Measurements from ENCODE around the gene EDRF1. TPM values are rescaled to one million over a fixed set of nuclear protein-coding genes. Genes with fewer than 3 reads are reported as not detected.

EDRF1 gene
- total and polyA plus RNA-seq, 2 of the 8 experiments (the other 6 are each of a cell fraction or from before 2014, with no cell fraction given): 19.9 to 37.8 TPM

- Histone ChIP-seq H2AK5ac (ENCODE audit: low read depth, low read length) (no peak overlapping the region), H3K79me2 (ENCODE audit: control insufficient read depth in 1 of 2, insufficient read depth in 2 of 2, low read length in 2 of 2) (peaks cover 0 to 23% of the 10 kb centered on the region in 2 experiments; a peak in 2 of 4 replicates), H3K18ac (ENCODE audit: extremely low read depth, low read length) (no peak overlapping the region), H3K4me3 (ENCODE audit: extremely low read depth in 1 of 4, insufficient read depth in 2 of 4, low read depth in 3 of 4, low read length in 4 of 4) (no peak overlapping the region), H3K23ac (ENCODE audit: insufficient read length) (no peak overlapping the region), H3K27ac (ENCODE audit: low read depth, low read length) (no peak overlapping the region), H3K4me2 (ENCODE audit: insufficient read depth in 1 of 2, low read depth in 2 of 2, low read length in 2 of 2) (no peak overlapping the region), H3K4ac (replicated peaks; ENCODE audit: insufficient read length, low read depth, low read length) (no peak overlapping the region), H3K9ac (replicated peaks in 1 of 4; ENCODE audit: extremely low read depth in 1 of 4, low read depth in 3 of 4, low read length in 3 of 4) (no peak overlapping the region), H3K27me3 (replicated peaks in 1 of 4; ENCODE audit: control insufficient read depth in 3 of 4, extremely low read depth in 1 of 4, insufficient read depth in 3 of 4, low read length in 3 of 4) (peaks cover 0 to 2% (median 0%) of the 10 kb centered on the region in 4 experiments; a peak in 1 of 7 replicates), H3K79me1 (ENCODE audit: low read depth, low read length) (no peaks in the 10 kb centered on the region; the same call in 1 of the 2 replicates), H2BK15ac (ENCODE audit: low read length) (no peak overlapping the region), H4K20me1 (replicated peaks in 1 of 2; ENCODE audit: control insufficient read depth in 1 of 2, insufficient read depth in 2 of 2, low read length in 2 of 2) (peaks cover 4% of the 10 kb centered on the region in 2 experiments), H3K9me3 (ENCODE audit: insufficient read depth in 2 of 2, low read depth in 1 of 2, low read length in 1 of 2) (peaks cover 0 to under 1% of the 10 kb centered on the region in 2 experiments; a peak in 1 of 4 replicates), H3K4me1 (replicated peaks in 1 of 4; ENCODE audit: control insufficient read depth in 3 of 4, insufficient read depth in 4 of 4, low read length in 3 of 4) (peaks cover 0 to 2% (median 0%) of the 10 kb centered on the region in 4 experiments; a peak in 2 of 7 replicates), H2BK5ac (ENCODE audit: low read depth, low read length) (no peak overlapping the region), H4K5ac (ENCODE audit: insufficient read length, low read depth, low read length) (no peak overlapping the region), H3K56ac (replicated peaks; ENCODE audit: insufficient read length, low read depth, low read length) (no peak overlapping the region), H3K36me3 (ENCODE audit: control insufficient read depth in 2 of 4, insufficient read depth in 4 of 4, low read length in 3 of 4) (peaks cover 26 to 68% (median 50%) of the 10 kb centered on the region in 4 experiments), H2AFZ (ENCODE audit: low read length) (no peak overlapping the region), H2BK12ac (ENCODE audit: low read depth, low read length) (no peak overlapping the region), H2BK120ac (replicated peaks; ENCODE audit: low read depth, low read length) (no peak overlapping the region), H4K91ac (replicated peaks; ENCODE audit: insufficient read length, low read length) (no peak overlapping the region), H4K8ac (ENCODE audit: extremely low read depth, insufficient read depth, low read length) (no peak overlapping the region), H3K23me2 (ENCODE audit: low read depth, low read length) (peaks cover 2% of the 10 kb centered on the region), H3K14ac (ENCODE audit: insufficient read length) (no peak overlapping the region), H2BK20ac (ENCODE audit: low read length) (no peak overlapping the region)
- ChIA-PET POLR2A (ENCODE audit: partially characterized antibody) (interaction anchor here (1.1 to 1.7 kb wide), 2 partner anchors 9 to 11 kb away, joined by 4 to 6 read pairs; no protein-coding TSS in a partner anchor), CTCF (ENCODE audit: partially characterized antibody) (no interaction called here)
- DNase-seq (ENCODE audit: low read depth in 1 of 2, low spot score in 2 of 2) (no peak), FAIRE-seq (no peak)
- WGBS, 2 experiments (ENCODE audit: extremely low coverage in 1 of 2, insufficient coverage in 1 of 2, insufficient read length in 1 of 2, insufficient replicate concordance in 2 of 2, low coverage in 1 of 2, low lambda C conversion rate in 2 of 2, missing lambda C conversion rate in 1 of 2): 83% methylated on average over 1 of the region's 1 CpG; no CpG with 5 or more reads in 1 of the 2 experiments
- no peak for TF ChIP-seq CHD2 (IDR thresholded peaks at IDR 0.05; ENCODE audit: low read length)
- no peak for TF ChIP-seq GTF2F1 (IDR thresholded peaks at IDR 0.05; ENCODE audit: borderline replicate concordance, low read depth, low read length)
- TF ChIP-seq GABPA (IDR thresholded peaks at IDR 0.05; ENCODE audit: borderline replicate concordance, insufficient read depth, low read length): no peak
- no peak for TF ChIP-seq TBP (IDR thresholded peaks at IDR 0.05; ENCODE audit: low read depth, low read length)
- no peak for TF ChIP-seq BRCA1 (IDR thresholded peaks at IDR 0.05; ENCODE audit: low read depth, low read length)
Measured at GRCh38 chr10:125722811-125723210, 3.3 kb downstream of the EDRF1 start.
